GM18909 (cell line): Measurements from ENCODE around the gene LILRA2.
A peak's percentile ranks its signal among the peaks of the same experiment; 100 is the strongest.
"Not testable (repeated sequence)": the region's sequence is repeated elsewhere in the genome, so short reads cannot be mapped to it uniquely, and the experiment has no call there.

Experiments used
- ATAC-seq: cut with Tn5 transposase; IDR thresholded peaks from one replicate; pipeline ENCODE4 v1.9.1; 2021; ENCODE audit warnings: mild to moderate bottlenecking; ENCODE audit not compliant: unreplicated experiment, poor library complexity

Gene LILRA2

GRCh38 chr19:54570316-54570715 is 3.3 kb upstream of the LILRA2 start:
- ATAC-seq, result no peak

DNA sequence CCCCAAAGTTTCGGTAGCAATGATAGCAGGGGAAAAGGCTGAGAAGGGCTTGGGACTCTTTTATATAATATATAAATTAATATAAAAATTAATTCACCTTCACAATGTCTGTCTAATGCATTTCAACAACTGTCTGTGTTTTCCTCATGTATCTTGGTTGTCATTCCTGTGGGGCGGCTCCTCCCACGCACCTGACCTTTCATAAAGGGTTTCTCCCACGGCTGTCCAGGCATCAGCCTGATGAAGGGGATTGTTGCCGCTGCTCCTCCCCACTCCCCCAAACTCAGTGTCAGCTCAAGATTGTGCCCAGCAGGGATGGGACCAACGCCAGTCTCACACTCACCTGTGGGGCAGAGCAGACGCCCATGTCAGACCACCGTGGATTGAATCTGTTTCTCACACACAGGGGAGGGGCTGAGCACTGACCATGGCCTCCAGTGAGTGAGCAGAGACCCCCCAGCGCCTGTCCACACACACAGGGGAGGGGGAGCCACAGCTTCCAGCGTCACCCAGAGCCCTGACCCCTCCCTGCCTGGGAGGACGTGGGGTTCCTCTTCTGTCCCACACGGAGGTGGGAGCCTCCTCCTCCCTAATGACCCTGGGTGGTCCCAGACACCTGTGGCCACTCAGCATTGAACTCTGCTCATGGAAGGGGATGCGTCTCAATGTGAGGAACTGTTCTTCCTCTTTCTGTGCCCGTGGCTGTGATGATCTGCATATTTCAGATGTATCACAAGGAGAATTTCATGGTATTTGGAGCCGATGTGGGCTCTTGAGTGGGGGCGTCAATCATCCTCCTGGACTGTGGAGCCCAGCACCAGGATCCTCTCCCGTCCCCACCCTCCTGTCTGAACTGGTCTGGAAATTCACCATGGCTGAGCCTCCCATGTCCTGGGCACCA is 1.6 kb upstream of the LILRA2 start:
- ATAC-seq, result not testable (repeated sequence)

DNA sequence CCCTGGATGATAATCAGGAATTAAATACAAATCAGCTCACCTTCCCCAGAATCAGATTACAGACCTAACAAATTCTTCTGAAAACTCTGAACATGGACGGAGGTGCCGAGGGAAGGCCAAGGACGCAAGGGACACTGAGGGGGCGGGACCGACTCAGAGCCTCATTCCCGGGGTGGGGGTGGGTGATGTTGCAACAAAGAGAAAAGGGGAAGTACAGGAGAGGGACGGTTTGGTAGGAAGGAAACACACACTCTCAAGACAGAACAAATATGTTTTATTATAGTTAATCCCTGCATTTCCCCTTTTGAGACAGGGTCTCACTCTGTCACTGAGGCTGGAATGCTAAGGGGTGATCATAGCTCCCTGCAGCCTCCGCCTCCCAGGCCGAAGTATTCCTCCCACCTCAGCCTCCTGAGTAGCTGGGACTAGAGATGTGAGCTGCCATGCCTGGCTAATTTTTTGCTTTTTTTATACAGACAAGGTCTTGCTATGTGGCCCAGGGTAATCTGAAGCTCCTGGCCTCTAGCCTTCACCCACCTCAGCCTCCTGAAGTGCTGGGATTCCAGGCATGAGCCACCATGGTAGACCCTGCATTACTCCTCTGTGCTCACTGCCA is 786 bp upstream of the LILRA2 start:
- no peak for ATAC-seq

DNA sequence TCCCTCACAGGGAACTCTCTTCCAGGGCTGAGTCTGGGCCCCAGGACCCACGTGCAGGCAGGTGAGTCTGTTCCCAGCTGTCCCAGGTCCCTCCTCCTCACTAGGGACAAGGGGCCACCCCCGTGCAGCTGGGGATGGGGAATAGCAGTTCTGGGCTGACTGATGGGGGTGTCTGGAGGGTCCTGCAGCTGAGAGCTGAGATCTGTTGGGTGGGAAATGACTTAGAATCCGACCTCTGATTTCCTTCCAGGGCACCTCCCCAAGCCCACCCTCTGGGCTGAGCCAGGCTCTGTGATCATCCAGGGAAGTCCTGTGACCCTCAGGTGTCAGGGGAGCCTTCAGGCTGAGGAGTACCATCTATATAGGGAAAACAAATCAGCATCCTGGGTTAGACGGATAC is 461 bp downstream of the LILRA2 start:
- ATAC-seq, result no peak

GRCh38 chr19:54574527-54575056 is 1.0 kb downstream of the LILRA2 start:
- no peak for ATAC-seq

- not testable (repeated sequence) for ATAC-seq
These were observed 1.6 kb downstream of the LILRA2 start for GRCh38 chr19:54575205-54575604.

- no peak for ATAC-seq
These were observed 2.9 kb downstream of the LILRA2 start for GRCh38 chr19:54576411-54576976.

- ATAC-seq, result no peak
These were observed 3.7 kb downstream of the LILRA2 start for GRCh38 chr19:54577334-54577733.

- not testable (repeated sequence) for ATAC-seq
These were observed 4.7 kb downstream of the LILRA2 start for GRCh38 chr19:54578268-54578667.

DNA sequence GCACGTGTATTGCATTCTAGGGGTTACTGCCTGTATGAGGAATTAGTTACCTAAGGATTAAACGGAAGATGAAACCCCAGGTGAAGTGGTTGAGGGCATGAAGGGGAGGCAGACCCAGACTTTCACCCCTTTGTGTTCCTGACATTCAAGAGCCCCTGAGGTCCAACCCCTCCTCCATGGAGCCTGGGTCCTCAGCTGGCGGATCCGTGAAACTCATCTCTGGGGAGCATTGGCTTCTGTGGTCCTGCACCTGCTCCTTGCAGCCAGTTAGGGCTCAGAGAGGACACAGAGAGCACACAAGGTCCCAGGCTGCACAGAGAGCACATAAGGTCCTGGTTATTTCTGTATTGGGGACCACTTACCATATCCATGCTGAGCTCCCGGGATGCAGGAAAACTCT is 12.8 kb downstream of the LILRA2 start:
- no peak for ATAC-seq

- ATAC-seq, result no peak
These were observed 13.4 kb downstream of the LILRA2 start for GRCh38 chr19:54587026-54587425.

- not testable (repeated sequence) for ATAC-seq
These were observed 19.9 kb downstream of the LILRA2 start, which contains the start of gene LILRA1 for GRCh38 chr19:54593445-54593844. Gene LILRA1 (plus strand): TSS chr19:54593632. CDS start chr19:54594245, 613 bp downstream.

- not testable (repeated sequence) for ATAC-seq
These were observed 20.5 kb downstream of the LILRA2 start for GRCh38 chr19:54593931-54594626.

DNA sequence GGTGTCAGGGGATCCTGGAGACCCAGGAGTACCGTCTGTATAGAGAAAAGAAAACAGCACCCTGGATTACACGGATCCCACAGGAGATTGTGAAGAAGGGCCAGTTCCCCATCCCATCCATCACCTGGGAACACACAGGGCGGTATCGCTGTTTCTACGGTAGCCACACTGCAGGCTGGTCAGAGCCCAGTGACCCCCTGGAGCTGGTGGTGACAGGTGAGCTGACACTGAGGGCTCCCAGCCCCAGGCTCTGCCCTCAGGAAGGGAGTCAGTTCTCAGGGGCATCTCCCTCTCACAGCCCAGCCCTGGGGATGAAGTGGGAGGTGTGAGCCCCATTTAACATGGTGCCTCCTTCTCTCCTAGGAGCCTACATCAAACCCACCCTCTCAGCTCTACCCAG is 21.1 kb downstream of the LILRA2 start:
- no peak for ATAC-seq

DNA sequence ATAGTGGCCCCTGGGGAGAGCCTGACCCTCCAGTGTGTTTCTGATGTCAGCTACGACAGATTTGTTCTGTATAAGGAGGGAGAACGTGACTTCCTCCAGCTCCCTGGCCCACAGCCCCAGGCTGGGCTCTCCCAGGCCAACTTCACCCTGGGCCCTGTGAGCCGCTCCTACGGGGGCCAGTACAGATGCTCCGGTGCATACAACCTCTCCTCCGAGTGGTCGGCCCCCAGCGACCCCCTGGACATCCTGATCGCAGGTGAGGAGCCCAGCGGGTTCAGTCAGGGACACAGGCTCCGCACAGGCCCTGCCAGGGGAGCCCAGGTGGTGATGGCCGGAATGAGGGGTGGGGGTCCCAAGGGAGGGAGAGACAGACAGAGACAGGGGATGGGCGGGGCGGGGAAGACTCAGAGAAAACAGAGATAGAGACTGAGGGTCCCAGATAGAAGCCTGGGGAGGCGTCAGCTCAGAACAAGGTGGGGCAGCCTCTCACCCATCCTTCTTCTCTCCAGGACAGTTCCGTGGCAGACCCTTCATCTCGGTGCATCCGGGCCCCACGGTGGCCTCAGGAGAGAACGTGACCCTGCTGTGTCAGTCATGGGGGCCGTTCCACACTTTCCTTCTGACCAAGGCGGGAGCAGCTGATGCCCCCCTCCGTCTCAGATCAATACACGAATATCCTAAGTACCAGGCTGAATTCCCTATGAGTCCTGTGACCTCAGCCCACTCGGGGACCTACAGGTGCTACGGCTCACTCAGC is 22.3 kb downstream of the LILRA2 start:
- not testable (repeated sequence) for ATAC-seq

DNA sequence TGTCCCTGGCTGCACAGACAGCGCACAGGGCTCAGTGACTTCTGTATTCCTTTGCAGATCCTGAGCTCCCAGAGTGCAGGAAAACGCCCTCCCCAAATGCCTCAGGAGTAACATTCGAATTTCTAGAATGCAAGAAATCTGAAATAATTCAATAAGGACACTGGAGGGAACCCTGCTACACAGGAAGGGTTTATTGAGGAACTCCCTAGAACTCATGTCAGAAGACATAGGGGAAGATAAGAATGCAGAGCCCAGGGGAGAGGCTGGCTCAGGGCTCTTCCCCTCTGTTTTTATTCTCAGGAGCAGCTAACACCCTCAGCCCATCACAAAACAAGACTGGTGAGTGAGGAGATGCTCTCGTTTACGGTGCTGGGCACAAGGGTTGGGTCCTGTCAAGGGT is 26.6 kb downstream of the LILRA2 start:
- ATAC-seq, result no peak

- no peak for ATAC-seq
These were observed 32.6 kb downstream of the LILRA2 start for GRCh38 chr19:54606230-54606629.

DNA sequence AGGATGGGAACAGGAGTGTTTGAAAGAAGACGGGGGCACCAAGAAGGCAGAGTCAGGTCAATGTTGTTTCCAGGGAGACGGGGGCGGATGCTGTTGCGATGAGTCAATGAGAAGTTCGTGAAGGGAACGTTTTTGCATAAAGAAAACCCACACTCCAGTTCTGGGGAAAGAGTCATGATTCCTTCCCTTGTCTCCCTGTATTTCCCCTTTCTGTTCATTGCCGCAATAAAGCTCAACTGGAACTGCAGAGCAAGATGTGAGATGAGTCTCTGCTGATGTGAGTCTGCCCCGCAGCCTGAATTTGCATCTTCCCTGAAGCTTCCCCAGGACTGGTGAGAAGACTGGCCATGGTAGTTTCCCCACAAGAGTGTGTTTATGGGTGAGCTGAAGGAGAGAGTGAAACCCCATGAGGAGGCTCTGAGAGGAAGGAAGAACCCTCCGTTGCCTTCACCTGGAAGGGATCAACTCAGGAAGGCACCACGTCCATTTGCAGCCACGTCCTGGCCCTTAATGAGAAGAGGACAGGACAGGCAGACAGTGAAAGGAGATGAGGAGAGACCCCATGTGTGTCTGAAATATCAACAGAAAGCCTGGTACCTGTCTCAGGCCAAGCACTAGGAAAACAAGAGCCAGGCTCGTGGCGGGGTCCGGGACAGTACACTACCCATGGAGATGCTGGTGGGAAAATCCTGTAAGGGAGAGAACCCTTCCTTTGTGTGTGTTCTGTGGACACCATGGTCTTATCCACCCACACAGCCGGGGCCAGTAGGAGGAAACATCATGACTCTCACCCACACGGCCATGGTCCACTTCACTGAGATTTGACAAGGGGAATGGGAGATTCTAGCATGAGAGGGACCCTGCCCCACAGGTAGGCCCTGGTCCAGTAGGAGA is 33.5 kb downstream of the LILRA2 start:
- ATAC-seq, result peak; percentile 43

DNA sequence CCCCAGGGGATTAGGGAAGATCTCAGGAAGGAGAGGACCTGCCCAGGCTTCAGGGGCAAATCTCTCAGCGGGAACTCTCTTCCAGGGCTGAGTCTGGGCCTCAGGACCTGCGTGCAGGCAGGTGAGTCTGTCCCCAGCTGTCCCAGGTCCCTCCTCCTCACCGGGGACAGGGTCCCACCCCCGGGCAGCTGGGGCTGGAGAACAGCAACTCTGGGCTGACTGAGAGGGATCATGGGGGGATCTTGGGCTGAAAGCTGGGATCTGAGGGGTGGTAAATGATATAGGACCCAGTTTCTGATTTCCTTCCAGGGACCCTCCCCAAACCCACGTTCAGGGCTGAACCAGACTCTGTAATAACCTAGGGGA is 34.2 kb downstream of the LILRA2 start:
- ATAC-seq, result no peak
